Naive thymus-derived CD4-positive, alpha-beta T cell (primary cell): ENCODE results near the gene APLF. TPM values are rescaled to one million over a fixed set of nuclear protein-coding genes. Genes with fewer than 3 reads are reported as not detected.

Experiments used
- ATAC-seq: fragments of 150-1000 bp; cut with Tn5 transposase; 2 replicates; pipeline ENCODE4 v1.10.0; 2021; ENCODE audit warnings: mild to moderate bottlenecking, moderate library complexity
- CTCF ChIA-PET: fragments of 350-600 bp; sonication (Branson Sonifier 250); formaldehyde crosslinking; loops from one replicate; lab custom pipeline; 2021; ENCODE audit warnings: antibody characterized with exemption; lab: Charles Lee
- POLR2A ChIA-PET: fragments of 350-600 bp; sonication (Branson Sonifier 250); formaldehyde crosslinking; loops from one replicate; lab custom pipeline; 2021; ENCODE audit warnings: antibody characterized with exemption, inconsistent platforms; lab: Charles Lee
- DNase-seq, 9 donors: peaks; one replicate each; pipeline versions ENCODE4 v3.0.0 to v3.0.0-alpha.2; 2020 to 2022; ENCODE audit warnings: mixed read lengths in 1 of 9
- H3K27ac ChIP-seq: one replicate; pipeline ENCODE4 v1.7.0; 2013; ENCODE audit warnings: mild to moderate bottlenecking, low read depth, low read length, moderate library complexity
- H3K27me3 ChIP-seq, 2 donors: one replicate each; pipeline ENCODE4 v1.7.0; 2013; ENCODE audit warnings: low read length in 2 of 2, mild to moderate bottlenecking in 2 of 2, moderate library complexity in 2 of 2; ENCODE audit not compliant: control insufficient read depth in 2 of 2, insufficient read depth in 2 of 2
- H3K36me3 ChIP-seq, 3 experiments: 1 replicate in 2 of 3; 2 replicates in 1 of 3; pipeline ENCODE4 v1.7.0; 2013; ENCODE audit warnings: low read length in 3 of 3, mild to moderate bottlenecking in 3 of 3, moderate library complexity in 1 of 3; ENCODE audit not compliant: insufficient read depth in 3 of 3, control insufficient read depth in 2 of 3
- H3K4me1 ChIP-seq, 2 donors: one replicate each; pipeline ENCODE4 v1.7.0; 2013; ENCODE audit warnings: low read length in 2 of 2, mild to moderate bottlenecking in 2 of 2, moderate library complexity in 1 of 2; ENCODE audit not compliant: control insufficient read depth in 2 of 2, insufficient read depth in 2 of 2
- H3K4me3 ChIP-seq: 2 replicates; pipeline ENCODE4 v1.7.0; 2013; ENCODE audit warnings: mild to moderate bottlenecking, low read length
- H3K9me3 ChIP-seq, 3 experiments: 1 replicate in 2 of 3; 2 replicates in 1 of 3; pipeline ENCODE4 v1.7.0; 2013; ENCODE audit warnings: low read length in 3 of 3; ENCODE audit not compliant: control insufficient read depth in 2 of 3
- H3K27ac Mint-ChIP-seq, 9 donors: one replicate each; pipeline ENCODE4 v1.8.0; 2020 to 2022; ENCODE audit warnings: mixed read lengths in 9 of 9, mild to moderate bottlenecking in 8 of 9, moderate library complexity in 5 of 9, inconsistent platforms in 2 of 9
- H3K27me3 Mint-ChIP-seq, 5 donors: one replicate each; pipeline ENCODE4 v1.8.0; 2021 to 2022; ENCODE audit warnings: mixed read lengths in 5 of 5, mild to moderate bottlenecking in 1 of 5
- H3K36me3 Mint-ChIP-seq, 5 donors: one replicate each; pipeline ENCODE4 v1.8.0; 2020 to 2022; ENCODE audit warnings: mixed read lengths in 5 of 5, mild to moderate bottlenecking in 3 of 5, inconsistent platforms in 1 of 5
- H3K4me1 Mint-ChIP-seq, 7 donors: one replicate each; pipeline ENCODE4 v1.8.0; 2020 to 2022; ENCODE audit warnings: mixed read lengths in 7 of 7, mild to moderate bottlenecking in 3 of 7, inconsistent platforms in 1 of 7
- H3K4me3 Mint-ChIP-seq, 10 donors: one replicate each; pipeline ENCODE4 v1.8.0; 2020 to 2022; ENCODE audit warnings: mild to moderate bottlenecking in 10 of 10, mixed read lengths in 10 of 10, moderate library complexity in 6 of 10, inconsistent platforms in 2 of 10
- H3K9me3 Mint-ChIP-seq, 11 donors: one replicate each; pipeline ENCODE4 v1.8.0; 2020 to 2022; ENCODE audit warnings: mixed read lengths in 11 of 11, mild to moderate bottlenecking in 4 of 11, inconsistent platforms in 1 of 11, moderate library complexity in 1 of 11
- intact Hi-C, 2 donors: fragments of 100-400 bp; cut with micrococcal nuclease; formaldehyde crosslinking; loops; one replicate each; pipeline ENCODE4 v1.15.1; 2023
- polyA plus RNA-seq, 2 donors: library from polyadenylated mRNA; unstranded; fragments of 300-500 nt; fragmentation: Illumina TruSeq; gene quantifications; one replicate each; pipeline ENCODE4 v1.2.3, GENCODE V29; 2021
- total RNA-seq, 6 experiments: library from RNA in 5 of 6; stranded (reverse) in 5 of 6; gene quantifications; 1 replicate in 5 of 6; 2 replicates in 1 of 6; pipeline ENCODE4 v1.2.3 and lab custom pipeline; 2021 to 2026

Gene APLF
- total and polyA plus RNA-seq, 7 experiments from 2014 or later = 1.4 to 8.9 (median 3.5) TPM

DNA sequence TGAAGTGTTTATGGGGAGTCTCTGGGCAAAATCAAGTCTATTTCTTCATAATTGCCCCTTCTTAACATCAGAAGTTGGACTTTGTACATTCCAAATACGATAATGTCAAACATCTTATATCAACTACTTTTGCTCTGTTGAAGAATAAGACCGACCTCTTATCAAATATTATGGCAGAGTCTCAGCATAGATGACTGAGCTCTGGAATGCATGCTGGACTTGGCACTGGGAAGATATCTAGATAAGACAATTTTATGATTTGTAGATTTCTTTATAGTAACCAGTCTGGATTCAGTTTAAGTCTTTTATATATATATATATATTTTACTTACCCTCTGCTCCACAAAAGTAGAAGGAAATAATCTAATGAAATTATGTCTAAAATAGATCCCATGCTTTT is 8.2 kb downstream of the APLF start:
- H3K27me3 ChIP-seq = no peaks in the 10 kb centered on the region
- DNase-seq (no peak), ATAC-seq (no peak)
- Mint-ChIP-seq H3K4me1 (peaks cover 0 to 3% (median 0%) of the 10 kb centered on the region in 7 donors), H3K27me3 (no peaks in the 10 kb centered on the region), H3K4me3 (no peak overlapping the region), H3K9me3 (no peaks in the 10 kb centered on the region), H3K27ac (no peak overlapping the region), H3K36me3 (peaks cover 0 to 8% (median 0%) of the 10 kb centered on the region in 5 donors)
- intact Hi-C loops = no loop called here
- no peak overlapping the region for H3K27ac ChIP-seq
- H3K4me1 ChIP-seq = no peaks in the 10 kb centered on the region
- no peaks in the 10 kb centered on the region for H3K36me3 ChIP-seq
- no peaks in the 10 kb centered on the region for H3K9me3 ChIP-seq
- POLR2A ChIA-PET = no interaction called here
- CTCF ChIA-PET = interaction anchor here (0.7 to 1.7 kb wide), 2 partner anchors 12 to 458 kb away, joined by 3 to 10 read pairs; no protein-coding TSS in a partner anchor
- H3K4me3 ChIP-seq = no peak overlapping the region

DNA sequence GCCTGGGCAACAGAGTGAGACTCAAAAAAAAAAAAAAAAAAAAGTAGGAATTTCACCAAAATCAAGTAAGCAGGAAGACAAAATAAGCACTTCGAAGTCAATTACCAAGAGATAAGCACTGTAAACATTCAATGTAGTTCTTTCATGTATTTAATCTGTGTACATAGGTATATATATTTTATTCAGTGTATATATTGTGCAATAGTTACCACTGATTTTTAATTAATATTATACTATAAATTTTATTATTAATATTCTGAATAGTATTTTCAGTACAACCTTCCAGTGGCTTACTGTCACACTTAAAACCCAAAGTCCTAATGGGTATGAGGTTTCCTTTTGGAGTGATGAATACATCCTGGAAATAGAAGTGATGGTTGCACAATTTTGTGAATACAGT is 9.1 kb downstream of the APLF start:
- intact Hi-C loops = no loop called here
- Mint-ChIP-seq H3K4me1 (peaks cover 0 to 3% (median 0%) of the 10 kb centered on the region in 7 donors), H3K27me3 (peaks cover 0 to 7% (median 0%) of the 10 kb centered on the region in 5 donors), H3K4me3 (no peak overlapping the region), H3K27ac (no peak overlapping the region), H3K36me3 (peaks cover 0 to 8% (median 0%) of the 10 kb centered on the region in 5 donors), H3K9me3 (no peaks in the 10 kb centered on the region)
- H3K4me1 ChIP-seq = no peaks in the 10 kb centered on the region
- CTCF ChIA-PET = no interaction called here
- DNase-seq (no peak), ATAC-seq (no peak)
- no peak overlapping the region for H3K27ac ChIP-seq
- H3K36me3 ChIP-seq = no peaks in the 10 kb centered on the region
- POLR2A ChIA-PET = no interaction called here
- no peaks in the 10 kb centered on the region for H3K9me3 ChIP-seq
- no peaks in the 10 kb centered on the region for H3K27me3 ChIP-seq
- no peak overlapping the region for H3K4me3 ChIP-seq

DNA sequence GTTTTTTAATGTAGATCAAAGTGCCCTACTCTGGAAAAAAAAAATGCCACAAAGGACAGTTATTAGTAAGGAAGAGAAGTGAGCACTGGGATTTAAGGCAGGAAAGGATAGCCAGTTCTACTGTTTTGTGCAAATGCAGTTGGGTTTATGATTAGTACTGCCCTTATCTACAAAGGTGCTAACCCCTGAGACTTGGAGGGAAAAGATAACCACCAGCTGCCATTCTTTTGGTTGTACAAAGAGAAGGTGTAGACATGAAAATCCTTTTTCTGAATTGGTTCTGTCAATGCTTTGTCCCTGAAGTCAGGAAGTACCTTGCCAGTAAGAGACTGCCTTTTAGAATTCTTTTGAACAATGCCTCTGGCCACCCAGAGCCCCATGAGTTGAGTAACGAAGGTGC is 11.3 kb downstream of the APLF start:
- ChIA-PET POLR2A (interaction anchor here (0.6 to 0.7 kb wide), 3 partner anchors 31 to 348 kb away, joined by 3 to 4 read pairs (median 4); no protein-coding TSS in a partner anchor), CTCF (interaction anchor here (1.8 kb wide), 1 partner anchor 9 kb away, joined by 5 read pairs; no protein-coding TSS in a partner anchor)
- Histone ChIP-seq H3K4me1 (no peaks in the 10 kb centered on the region), H3K9me3 (no peaks in the 10 kb centered on the region), H3K27me3 (no peaks in the 10 kb centered on the region), H3K27ac (no peak overlapping the region), H3K36me3 (no peaks in the 10 kb centered on the region), H3K4me3 (no peak overlapping the region)
- ATAC-seq (no peak), DNase-seq (no peak)
- Mint-ChIP-seq H3K4me3 (no peak overlapping the region), H3K27me3 (peaks cover 0 to 11% (median 0%) of the 10 kb centered on the region in 5 donors), H3K27ac (no peak overlapping the region), H3K9me3 (peaks cover 0 to 2% (median 0%) of the 10 kb centered on the region in 11 donors), H3K4me1 (peaks cover 0 to 3% (median 0%) of the 10 kb centered on the region in 7 donors), H3K36me3 (peaks cover 0 to 7% (median 0%) of the 10 kb centered on the region in 5 donors)
- intact Hi-C loops = no loop called here

DNA sequence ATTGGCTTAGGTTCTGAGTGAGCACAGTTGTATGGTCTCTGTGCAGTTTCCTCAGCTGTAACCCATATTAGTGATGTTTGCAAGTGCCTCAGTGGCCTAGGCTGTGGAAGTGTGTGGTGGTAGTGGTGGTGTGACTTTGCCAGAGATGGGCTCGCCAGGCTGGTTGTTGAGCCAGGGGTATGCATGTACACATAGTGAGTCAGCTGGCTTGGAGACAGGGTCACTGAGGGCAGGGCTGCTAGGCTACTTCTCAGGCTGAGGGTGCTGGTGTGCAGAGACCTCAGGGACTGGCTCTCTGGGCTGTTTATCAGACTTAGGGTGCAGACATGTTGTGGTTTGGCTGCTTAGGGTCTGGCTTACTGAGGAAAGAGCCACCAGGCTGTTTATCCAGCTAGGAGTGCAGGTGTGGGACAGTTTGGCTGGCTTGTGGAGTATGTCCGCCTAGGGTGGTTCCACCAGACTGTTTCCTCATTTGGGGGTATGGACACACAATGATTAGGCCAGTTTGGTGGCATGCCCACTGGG is 15.0 kb downstream of the APLF start:
- peaks cover 0 to 3% (median 0%) of the 10 kb centered on the region in 7 donors for H3K4me1 Mint-ChIP-seq
- H3K36me3 Mint-ChIP-seq = peaks cover 0 to 6% (median 0%) of the 10 kb centered on the region in 5 donors
- H3K27me3 Mint-ChIP-seq = peaks cover 0 to 11% (median 0%) of the 10 kb centered on the region in 5 donors
- ATAC-seq = no peak
- Histone ChIP-seq H3K27me3 (no peaks in the 10 kb centered on the region), H3K4me1 (no peaks in the 10 kb centered on the region), H3K9me3 (no peaks in the 10 kb centered on the region), H3K36me3 (no peaks in the 10 kb centered on the region), H3K4me3 (no peak overlapping the region), H3K27ac (no peak overlapping the region)
- H3K27ac Mint-ChIP-seq = no peak overlapping the region
- ChIA-PET CTCF (interaction anchor here (1.7 to 1.8 kb wide), 2 partner anchors 17 to 19 kb away, joined by 4 to 7 read pairs; no protein-coding TSS in a partner anchor), POLR2A (interaction anchor here (0.9 kb wide), 1 partner anchor 15 kb away, joined by 3 read pairs; the partner anchor contains the start of genes APLF and FBXO48)
- H3K4me3 Mint-ChIP-seq = no peak overlapping the region
- intact Hi-C loops = no loop called here
- DNase-seq = no peak
- peaks cover 0 to 2% (median 0%) of the 10 kb centered on the region in 11 donors for H3K9me3 Mint-ChIP-seq

DNA sequence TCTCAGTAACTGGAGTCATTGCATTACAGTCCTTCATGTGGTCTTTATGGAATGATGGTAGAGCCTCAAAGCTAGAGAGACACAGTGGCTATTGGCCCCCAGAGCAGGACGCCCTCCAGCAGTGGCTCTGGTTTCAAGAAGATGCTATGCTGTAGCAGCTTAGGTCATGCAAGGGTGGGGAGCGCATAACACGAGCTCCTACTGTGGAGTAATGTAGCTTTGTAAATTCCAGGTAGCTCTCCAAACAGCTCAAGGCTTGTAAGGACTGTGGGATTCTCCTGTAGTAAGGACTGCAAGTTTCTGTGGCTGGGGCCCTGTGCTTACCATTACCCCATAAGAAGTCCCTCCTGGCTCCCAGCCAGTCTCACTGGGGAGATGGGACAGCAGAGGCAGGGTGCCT is 15.6 kb downstream of the APLF start:
- ATAC-seq (no peak), DNase-seq (no peak)
- intact Hi-C loops = no loop called here
- ChIA-PET POLR2A (no interaction called here), CTCF (interaction anchor here (1.7 to 1.8 kb wide), 2 partner anchors 17 to 20 kb away, joined by 4 to 7 read pairs; no protein-coding TSS in a partner anchor)
- H3K27me3 ChIP-seq = no peaks in the 10 kb centered on the region
- Mint-ChIP-seq H3K4me1 (peaks cover 0 to 5% (median 4%) of the 10 kb centered on the region in 7 donors), H3K27me3 (peaks cover 0 to 11% (median 0%) of the 10 kb centered on the region in 5 donors), H3K36me3 (no peaks in the 10 kb centered on the region), H3K27ac (no peak overlapping the region), H3K9me3 (peaks cover 0 to 2% (median 0%) of the 10 kb centered on the region in 11 donors), H3K4me3 (no peak overlapping the region)
- H3K4me3 ChIP-seq = no peak overlapping the region
- no peaks in the 10 kb centered on the region for H3K36me3 ChIP-seq
- no peak overlapping the region for H3K27ac ChIP-seq
- no peaks in the 10 kb centered on the region for H3K9me3 ChIP-seq
- H3K4me1 ChIP-seq = no peaks in the 10 kb centered on the region

DNA sequence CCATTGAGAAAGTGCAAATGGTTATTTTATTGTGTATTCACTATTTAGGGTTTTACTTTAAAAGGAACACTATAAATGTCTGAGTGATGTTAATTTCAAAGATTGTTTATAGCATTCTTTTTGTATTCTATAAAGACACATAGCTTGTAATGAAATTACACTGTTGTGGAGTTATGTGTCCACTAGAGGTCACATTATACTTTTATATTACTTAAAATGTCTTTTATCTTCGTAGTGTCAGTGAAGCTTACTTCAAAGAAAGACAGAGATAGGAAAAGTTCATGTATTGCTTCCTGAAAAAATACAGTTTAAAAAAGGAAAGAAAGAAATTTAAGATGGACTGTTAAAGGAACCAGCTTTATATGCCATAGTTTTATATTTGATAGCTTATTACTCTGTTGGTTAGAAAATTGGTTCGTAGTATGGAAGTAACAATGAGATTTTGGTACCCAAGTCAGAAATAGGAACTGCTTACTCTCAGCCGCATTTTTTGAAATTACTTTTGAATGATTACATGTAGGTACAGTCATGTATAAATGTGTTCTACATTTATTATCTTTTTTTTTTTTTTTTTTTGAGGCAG is 20.5 kb downstream of the APLF start:
- DNase-seq = peak in 4 of 9 donors; percentile 22 to 38 (median 28)
- no peaks in the 10 kb centered on the region for H3K4me1 ChIP-seq
- no peak overlapping the region for H3K4me3 ChIP-seq
- no peaks in the 10 kb centered on the region for H3K9me3 ChIP-seq
- ChIA-PET POLR2A (interaction anchor here (0.7 to 1.1 kb wide), 2 partner anchors 28 to 546 kb away, joined by 3 to 4 read pairs; no protein-coding TSS in a partner anchor), CTCF (interaction anchor here (0.6 to 3.8 kb wide), 19 partner anchors 9 to 506 kb away, joined by 3 to 41 read pairs (median 5); no protein-coding TSS in a partner anchor)
- H3K27me3 Mint-ChIP-seq = no peaks in the 10 kb centered on the region
- H3K9me3 Mint-ChIP-seq = no peaks in the 10 kb centered on the region
- no peaks in the 10 kb centered on the region for H3K27me3 ChIP-seq
- peaks cover 0 to 5% (median 2%) of the 10 kb centered on the region in 7 donors for H3K4me1 Mint-ChIP-seq
- H3K36me3 ChIP-seq = no peaks in the 10 kb centered on the region
- no peak overlapping the region for H3K27ac Mint-ChIP-seq
- no peak overlapping the region for H3K4me3 Mint-ChIP-seq
- intact Hi-C loops = loop anchor here (1.0 to 5.0 kb wide), 6 partner anchors 21 to 437 kb away; partner anchors contain the start of genes APLF (in 1 of the 2) and FBXO48 (in 1 of the 2)
- no peak overlapping the region for H3K27ac ChIP-seq
- peak; percentile 72 for ATAC-seq
- H3K36me3 Mint-ChIP-seq = peaks cover 0 to 4% (median under 1%) of the 10 kb centered on the region in 5 donors
